Activated naive CD4-positive, alpha-beta T cell treated with anti-CD3 and anti-CD28 coated beads, Interleukin-2, amount 10 ng/mL, durations not matched to agents 7 days and 5 days (primary cell): ENCODE measurements around the gene THY1.
"Not testable (repeated sequence)": the region's sequence is repeated elsewhere in the genome, so short reads cannot be mapped to it uniquely, and the experiment has no call there.

Experiments
- CTCF ChIA-PET: fragments of 350-600 bp; sonication (Branson Sonifier 250); formaldehyde crosslinking; loops from one replicate; lab custom pipeline; 2021; ENCODE audit warnings: antibody characterized with exemption; lab: Charles Lee
- DNase-seq: peaks from one replicate; pipeline ENCODE4 v3.0.0-alpha.2; 2020
- H3K27ac Mint-ChIP-seq: one replicate; pipeline ENCODE4 v1.8.0; 2021; ENCODE audit warnings: mild to moderate bottlenecking, moderate library complexity, mixed read lengths
- H3K27me3 Mint-ChIP-seq: one replicate; pipeline ENCODE4 v1.8.0; 2021; ENCODE audit warnings: mild to moderate bottlenecking, mixed read lengths
- H3K36me3 Mint-ChIP-seq: one replicate; pipeline ENCODE4 v1.8.0; 2021; ENCODE audit warnings: mixed read lengths
- H3K4me1 Mint-ChIP-seq: one replicate; pipeline ENCODE4 v1.8.0; 2021; ENCODE audit warnings: mixed read lengths
- H3K4me3 Mint-ChIP-seq: one replicate; pipeline ENCODE4 v1.8.0; 2021; ENCODE audit warnings: mild to moderate bottlenecking, moderate library complexity, mixed read lengths
- H3K9me3 Mint-ChIP-seq: one replicate; pipeline ENCODE4 v1.8.0; 2021; ENCODE audit warnings: mixed read lengths

The THY1 gene

DNA sequence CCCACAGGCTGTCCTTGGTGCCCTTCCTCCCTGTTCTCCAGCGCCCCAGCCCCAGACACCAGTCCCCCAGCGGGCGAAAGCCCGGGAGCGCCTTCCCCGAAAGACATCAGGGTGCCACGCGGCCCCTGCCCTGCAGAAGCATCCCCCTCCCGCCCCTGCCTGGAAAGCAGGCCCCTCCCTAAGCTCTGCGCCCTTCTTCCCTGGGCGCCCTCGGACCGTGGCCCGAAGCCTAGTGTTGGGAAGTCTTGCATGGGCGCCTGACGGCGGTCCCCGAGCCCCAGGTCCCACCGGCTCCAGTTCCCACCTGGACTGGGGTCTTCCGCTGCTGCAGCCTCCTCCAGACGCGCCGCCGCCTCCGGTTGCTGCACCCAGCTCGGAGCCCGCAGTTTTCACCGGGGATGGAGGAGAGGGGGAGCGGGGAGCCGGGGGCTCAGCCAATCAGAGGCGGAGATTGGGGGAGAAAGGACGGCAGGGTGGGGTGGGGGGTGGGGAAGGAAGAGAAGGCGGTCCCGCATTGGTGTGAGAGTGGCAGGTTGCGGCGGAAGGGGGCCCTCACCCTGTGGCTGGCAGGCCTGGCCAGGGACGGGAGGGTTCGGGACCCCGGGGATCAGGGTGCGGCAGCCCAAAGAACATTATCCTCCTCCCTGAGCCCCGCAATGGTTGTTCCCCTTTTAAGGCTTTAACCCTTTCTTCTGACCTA is at the start of gene THY1:
TSS of gene THY1 (minus strand) at position 364 of the 700 bp plus-strand sequence. CDS start 2,267 bp downstream, outside the sequence.
- peaks cover 15% of the 10 kb centered on the region for H3K4me1 Mint-ChIP-seq
- CTCF ChIA-PET = no interaction called here
- peaks cover 76% of the 10 kb centered on the region for H3K27me3 Mint-ChIP-seq
- peak within 1 kb of the TSS; percentile 35 for H3K4me3 Mint-ChIP-seq
- H3K27ac Mint-ChIP-seq = no peak within 1 kb of the TSS
- no peaks in the 10 kb centered on the region for H3K36me3 Mint-ChIP-seq
- no peaks in the 10 kb centered on the region for H3K9me3 Mint-ChIP-seq
- DNase-seq = no peak

- no peaks in the 10 kb centered on the region for H3K36me3 Mint-ChIP-seq
- no peak overlapping the region for H3K4me3 Mint-ChIP-seq
- H3K9me3 Mint-ChIP-seq = no peaks in the 10 kb centered on the region
- DNase-seq = no peak
- CTCF ChIA-PET = interaction anchor here (2.6 kb wide), 1 partner anchor 116 kb away, joined by 12 read pairs; no protein-coding TSS in a partner anchor
- no peak overlapping the region for H3K27ac Mint-ChIP-seq
- peaks cover 43% of the 10 kb centered on the region for H3K27me3 Mint-ChIP-seq
- H3K4me1 Mint-ChIP-seq = no peaks in the 10 kb centered on the region
Measured at GRCh38 chr11:119472186-119472855, 49.3 kb upstream of the THY1 start.

GRCh38 chr11:119471329-119471728 is 48.4 kb upstream of the THY1 start:
- Mint-ChIP-seq H3K27me3 (peaks cover 34% of the 10 kb centered on the region), H3K9me3 (no peaks in the 10 kb centered on the region)
- CTCF ChIA-PET = interaction anchor here (0.7 to 2.6 kb wide), 4 partner anchors 24 to 115 kb away, joined by 3 to 12 read pairs (median 4); partner anchors contain the start of gene USP2

DNA sequence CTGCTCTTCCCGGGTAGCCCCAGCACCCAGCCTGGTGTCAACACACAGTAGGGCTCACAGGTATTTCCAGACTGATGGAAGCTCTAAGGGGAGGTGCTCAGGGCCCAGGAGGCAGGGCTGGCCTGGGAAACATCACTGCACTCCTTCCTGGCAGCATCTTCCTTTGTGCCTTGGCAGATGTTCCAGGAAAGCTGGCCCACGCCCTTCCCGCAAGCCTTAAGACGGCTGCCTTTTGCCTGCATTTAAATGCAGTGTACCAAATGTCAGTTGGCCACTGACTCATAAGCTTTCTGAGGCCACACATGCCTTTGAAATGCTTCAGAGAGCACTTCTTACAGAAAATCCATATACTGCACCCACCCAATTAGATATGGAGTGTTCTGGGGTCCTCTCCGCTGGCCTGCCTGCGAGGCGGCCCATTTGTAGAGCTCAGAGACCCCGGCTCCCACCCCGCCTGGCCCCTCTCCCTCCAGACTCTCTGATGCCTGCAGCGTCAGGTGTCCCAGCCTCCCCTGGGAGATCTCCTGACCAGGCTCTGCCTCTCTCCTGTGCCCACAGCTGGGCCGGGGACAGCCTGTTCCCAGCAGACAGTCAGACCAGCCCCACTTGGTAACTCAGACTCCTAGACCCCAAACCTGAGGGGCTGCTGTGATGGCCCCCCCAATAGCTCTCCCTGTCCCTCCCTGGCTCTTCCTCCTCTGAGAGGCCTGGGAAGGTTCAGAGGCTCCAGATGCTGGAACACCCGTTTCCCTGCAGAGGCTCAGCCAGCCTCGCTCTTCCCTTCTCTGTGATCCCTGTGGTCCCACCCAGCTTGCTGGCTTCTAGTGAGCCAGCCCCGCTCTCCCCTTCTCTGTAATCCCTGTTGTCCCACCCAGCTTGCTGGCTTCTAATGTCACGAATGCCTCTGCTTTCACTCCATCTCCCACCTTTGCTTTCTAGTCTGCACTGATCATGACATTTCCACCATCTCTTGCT is 47.6 kb upstream of the THY1 start:
- no peak overlapping the region for H3K27ac Mint-ChIP-seq
- no peak overlapping the region for H3K4me3 Mint-ChIP-seq
- H3K27me3 Mint-ChIP-seq = peaks cover 33% of the 10 kb centered on the region
- CTCF ChIA-PET = interaction anchor here (0.7 to 2.6 kb wide), 5 partner anchors 24 to 114 kb away, joined by 3 to 12 read pairs (median 3); partner anchors contain the start of gene USP2
- no peak for DNase-seq
- H3K36me3 Mint-ChIP-seq = no peaks in the 10 kb centered on the region
- H3K9me3 Mint-ChIP-seq = peaks cover 2% of the 10 kb centered on the region
- H3K4me1 Mint-ChIP-seq = no peaks in the 10 kb centered on the region

More at GRCh38 chr11:119471329-119471728, 48.4 kb upstream of the THY1 start:
- no peak for DNase-seq
- Mint-ChIP-seq H3K36me3 (no peaks in the 10 kb centered on the region), H3K27ac (no peak overlapping the region), H3K4me1 (no peaks in the 10 kb centered on the region), H3K4me3 (no peak overlapping the region)

DNA sequence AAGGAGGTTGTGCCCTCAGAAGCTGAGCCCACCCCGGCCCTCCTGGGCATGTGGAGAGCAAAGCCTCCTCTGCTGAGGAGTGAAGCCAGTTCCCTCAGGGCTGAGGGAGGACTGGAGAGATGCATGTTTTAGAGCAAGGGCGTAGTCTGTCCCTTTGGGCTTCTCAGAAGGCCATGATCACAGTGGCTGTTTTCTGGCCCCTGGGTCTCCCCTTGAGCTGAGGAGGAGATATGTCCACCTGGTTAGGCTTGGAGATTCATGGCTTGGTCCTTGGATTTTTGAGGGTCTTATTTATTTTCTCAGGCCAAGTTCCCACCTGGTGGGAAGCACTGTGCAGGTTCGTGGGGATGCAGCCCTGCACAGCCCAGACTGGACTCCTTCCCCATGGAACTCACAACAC is 46.5 kb upstream of the THY1 start:
- H3K9me3 Mint-ChIP-seq = peaks cover 2% of the 10 kb centered on the region
- peaks cover 43% of the 10 kb centered on the region for H3K27me3 Mint-ChIP-seq
- no peaks in the 10 kb centered on the region for H3K4me1 Mint-ChIP-seq
- DNase-seq = no peak
- H3K4me3 Mint-ChIP-seq = no peak overlapping the region
- CTCF ChIA-PET = no interaction called here
- no peaks in the 10 kb centered on the region for H3K36me3 Mint-ChIP-seq
- H3K27ac Mint-ChIP-seq = no peak overlapping the region

- H3K4me1 Mint-ChIP-seq = no peaks in the 10 kb centered on the region
- no peak overlapping the region for H3K4me3 Mint-ChIP-seq
- H3K27ac Mint-ChIP-seq = no peak overlapping the region
- no peaks in the 10 kb centered on the region for H3K36me3 Mint-ChIP-seq
- peaks cover 2% of the 10 kb centered on the region for H3K9me3 Mint-ChIP-seq
- no peak for DNase-seq
- CTCF ChIA-PET = interaction anchor here (0.6 to 1.5 kb wide), 2 partner anchors 12 to 128 kb away, joined by 3 read pairs; no protein-coding TSS in a partner anchor
- peaks cover 48% of the 10 kb centered on the region for H3K27me3 Mint-ChIP-seq
Measured at GRCh38 chr11:119468511-119468910, 45.5 kb upstream of the THY1 start.

DNA sequence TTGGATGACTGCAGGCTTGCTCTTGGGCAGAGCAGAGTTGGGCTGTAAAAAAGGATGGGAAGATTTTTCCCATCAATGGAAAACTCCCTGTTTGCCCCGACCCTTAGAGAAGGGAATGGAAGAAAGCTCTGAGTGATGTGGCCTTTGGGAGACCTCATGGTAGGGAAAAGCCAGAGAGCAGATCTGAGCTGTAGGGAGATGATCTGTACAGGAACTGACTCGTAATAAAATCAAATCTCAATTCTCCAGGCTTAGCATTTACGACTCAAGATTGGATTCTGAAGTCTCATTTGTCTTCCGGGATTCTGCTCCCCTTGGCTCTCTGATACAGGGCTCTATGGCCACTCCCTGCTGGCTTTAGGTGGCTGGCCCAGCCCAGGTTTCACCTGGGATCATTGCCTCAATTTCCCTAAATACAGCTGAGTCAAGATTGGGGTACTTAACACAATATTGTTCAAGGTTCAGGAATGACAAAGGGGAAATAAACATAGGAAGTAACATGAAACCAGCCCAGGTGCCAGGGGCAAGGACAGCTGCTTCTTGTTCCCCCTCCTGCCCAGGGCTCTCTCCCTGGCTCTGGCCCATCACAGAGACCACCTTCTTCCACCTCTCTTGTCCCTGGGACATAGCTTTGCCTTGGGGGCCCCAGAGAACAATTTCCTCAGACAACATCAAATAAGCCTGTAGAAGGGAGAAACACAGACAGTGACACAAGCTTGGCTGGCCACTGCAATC is 38.4 kb upstream of the THY1 start:
- CTCF ChIA-PET = interaction anchor here (0.9 kb wide), 1 partner anchor 14 kb away, joined by 4 read pairs; no protein-coding TSS in a partner anchor
- H3K27ac Mint-ChIP-seq = no peak overlapping the region

DNA sequence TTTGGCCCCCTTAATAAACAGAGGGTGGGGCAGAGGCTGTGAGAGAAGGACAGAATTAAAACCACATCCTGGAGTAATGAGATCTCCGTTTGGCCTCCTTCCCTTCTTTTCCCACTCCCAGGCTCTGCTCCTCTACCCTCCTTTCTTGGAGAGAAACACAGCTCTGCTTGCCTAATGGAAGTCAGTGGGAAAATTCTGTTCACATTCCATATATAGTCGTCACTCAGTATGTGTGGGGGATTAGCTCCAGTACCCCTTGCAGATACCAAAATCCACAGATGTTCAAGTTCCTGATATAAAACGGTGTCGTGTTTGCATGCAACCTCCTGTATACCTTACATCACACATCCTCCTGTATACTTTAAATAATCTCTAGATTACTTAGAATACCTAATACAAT is 37.6 kb upstream of the THY1 start:
- CTCF ChIA-PET = no interaction called here

More for the DNA sequence above, 38.4 kb upstream of the THY1 start:
- no peaks in the 10 kb centered on the region for H3K36me3 Mint-ChIP-seq
- H3K4me1 Mint-ChIP-seq = no peaks in the 10 kb centered on the region
- no peak overlapping the region for H3K4me3 Mint-ChIP-seq
- H3K27me3 Mint-ChIP-seq = peaks cover 48% of the 10 kb centered on the region
- DNase-seq = no peak
- H3K9me3 Mint-ChIP-seq = peaks cover 2% of the 10 kb centered on the region

GRCh38 chr11:119460097-119460496 is 37.1 kb upstream of the THY1 start:
- no peaks in the 10 kb centered on the region for H3K36me3 Mint-ChIP-seq
- CTCF ChIA-PET = no interaction called here
- H3K9me3 Mint-ChIP-seq = no peaks in the 10 kb centered on the region
- DNase-seq = no peak
- no peak overlapping the region for H3K4me3 Mint-ChIP-seq
- no peak overlapping the region for H3K27ac Mint-ChIP-seq
- no peaks in the 10 kb centered on the region for H3K4me1 Mint-ChIP-seq
- H3K27me3 Mint-ChIP-seq = peaks cover 45% of the 10 kb centered on the region

More for the DNA sequence above, 37.6 kb upstream of the THY1 start:
- Mint-ChIP-seq H3K27me3 (peaks cover 47% of the 10 kb centered on the region), H3K36me3 (no peaks in the 10 kb centered on the region), H3K9me3 (no peaks in the 10 kb centered on the region), H3K4me3 (no peak overlapping the region), H3K4me1 (no peaks in the 10 kb centered on the region), H3K27ac (no peak overlapping the region)
- no peak for DNase-seq

DNA sequence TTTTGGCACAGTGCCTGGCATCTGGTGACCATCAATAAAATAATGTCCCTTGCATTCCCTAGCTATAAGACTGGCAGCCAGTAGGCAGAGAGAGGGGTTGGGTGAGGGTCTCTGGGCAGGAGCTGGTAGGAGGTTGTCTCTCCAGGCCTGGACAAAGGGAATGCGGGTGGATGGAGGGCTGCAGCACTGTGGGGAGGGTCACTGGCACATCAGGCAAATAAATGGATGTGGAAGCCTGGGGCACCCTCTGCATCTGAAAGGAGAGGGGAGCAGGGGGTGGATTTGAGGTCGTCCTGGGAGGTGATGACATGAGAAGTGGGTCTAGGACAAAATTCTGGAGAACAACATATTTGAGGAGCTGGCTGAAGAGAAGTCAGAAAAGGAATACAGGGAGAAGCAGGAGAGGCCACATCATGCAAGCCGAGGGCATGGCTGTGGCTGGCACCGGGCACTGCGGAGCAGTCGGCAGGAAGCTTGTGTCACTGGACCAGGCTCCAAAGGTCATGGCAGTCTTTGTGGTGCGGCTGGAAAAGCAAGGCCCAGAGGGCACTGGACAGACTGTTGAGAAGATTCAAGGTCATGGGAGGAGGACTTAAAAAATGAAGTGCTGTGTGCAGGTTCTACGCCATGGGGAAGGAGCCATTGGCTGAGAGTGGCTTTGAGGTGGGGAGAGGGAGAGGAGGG is 36.5 kb upstream of the THY1 start:
- no peak for DNase-seq
- Mint-ChIP-seq H3K9me3 (no peaks in the 10 kb centered on the region), H3K27ac (no peak overlapping the region), H3K4me3 (no peak overlapping the region), H3K4me1 (no peaks in the 10 kb centered on the region), H3K36me3 (no peaks in the 10 kb centered on the region), H3K27me3 (peaks cover 42% of the 10 kb centered on the region)
- CTCF ChIA-PET = interaction anchor here (1.2 kb wide), 1 partner anchor 16 kb away, joined by 10 read pairs; no protein-coding TSS in a partner anchor

DNA sequence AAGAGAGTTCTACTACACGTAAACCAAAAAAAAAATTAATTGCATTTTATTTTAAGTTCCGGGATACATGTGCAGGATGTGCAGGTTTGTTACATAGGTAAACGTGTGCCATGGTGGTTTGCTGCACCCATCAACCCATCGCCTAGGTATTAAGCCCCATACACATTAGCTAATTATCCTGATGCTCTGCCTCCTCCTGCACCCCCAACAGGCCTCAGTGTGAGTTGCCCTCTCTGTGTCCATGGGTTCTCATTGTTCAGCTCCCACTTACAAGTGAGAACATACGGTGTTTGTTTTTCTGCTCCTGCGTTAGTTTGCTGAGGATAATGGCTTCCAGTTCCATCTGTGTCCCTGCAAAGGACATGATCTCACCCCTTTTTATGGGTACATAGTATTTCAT is 32.7 kb upstream of the THY1 start:
- peaks cover 26% of the 10 kb centered on the region for H3K27me3 Mint-ChIP-seq
- not testable (repeated sequence) for H3K4me3 Mint-ChIP-seq, H3K27ac Mint-ChIP-seq, H3K9me3 Mint-ChIP-seq, H3K36me3 Mint-ChIP-seq, H3K4me1 Mint-ChIP-seq, DNase-seq
- CTCF ChIA-PET = interaction anchor here (1.1 kb wide), 1 partner anchor 10 kb away, joined by 3 read pairs; no protein-coding TSS in a partner anchor

- H3K27me3 Mint-ChIP-seq = peaks cover 26% of the 10 kb centered on the region
- not testable (repeated sequence) for H3K4me3 Mint-ChIP-seq, H3K27ac Mint-ChIP-seq, H3K36me3 Mint-ChIP-seq, H3K9me3 Mint-ChIP-seq, H3K4me1 Mint-ChIP-seq, DNase-seq
- CTCF ChIA-PET = interaction anchor here (1.1 kb wide), 1 partner anchor 9 kb away, joined by 3 read pairs; no protein-coding TSS in a partner anchor
Measured at GRCh38 chr11:119455241-119455640, 32.3 kb upstream of the THY1 start.

GRCh38 chr11:119453881-119454280 is 30.9 kb upstream of the THY1 start:
- CTCF ChIA-PET = no interaction called here
- Mint-ChIP-seq H3K4me3 (no peak overlapping the region), H3K27me3 (peaks cover 23% of the 10 kb centered on the region), H3K4me1 (no peaks in the 10 kb centered on the region), H3K27ac (no peak overlapping the region), H3K36me3 (no peaks in the 10 kb centered on the region), H3K9me3 (no peaks in the 10 kb centered on the region)
- DNase-seq = no peak
